ENCODE measurements around the gene MYCBPAP.

DNA sequence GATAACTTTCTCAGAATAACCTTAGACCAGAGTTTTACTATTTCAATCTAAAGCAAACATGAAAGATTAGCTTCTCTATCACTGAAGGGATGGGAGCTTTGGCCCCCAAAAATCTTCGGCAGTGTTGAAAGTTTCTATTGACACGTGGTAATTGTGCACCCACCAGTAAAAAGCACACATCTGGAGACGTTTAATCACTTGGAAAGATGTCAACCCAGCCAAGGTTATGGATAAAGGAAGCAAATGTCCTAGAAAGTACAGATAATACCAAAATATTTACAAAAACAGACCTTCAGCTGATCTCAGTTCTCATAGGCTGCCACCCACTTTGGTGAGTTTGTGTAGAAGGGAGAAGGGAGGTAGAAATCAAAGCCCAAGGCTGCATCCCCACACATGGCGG is 5.3 kb downstream of the MYCBPAP start:
- TF ChIP-seq, protein P1, sequence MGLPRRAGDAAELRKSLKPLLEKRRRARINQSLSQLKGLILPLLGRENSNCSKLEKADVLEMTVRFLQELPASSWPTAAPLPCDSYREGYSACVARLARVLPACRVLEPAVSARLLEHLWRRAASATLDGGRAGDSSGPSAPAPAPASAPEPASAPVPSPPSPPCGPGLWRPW (IDR thresholded peaks at IDR 0.05), result no peak
- TF ChIP-seq RAD21 (conservative IDR thresholded peaks at IDR 0.05 in 1 of 2, IDR thresholded peaks at IDR 0.05 in 1 of 2), result no peak
- TF ChIP-seq, protein P2, sequence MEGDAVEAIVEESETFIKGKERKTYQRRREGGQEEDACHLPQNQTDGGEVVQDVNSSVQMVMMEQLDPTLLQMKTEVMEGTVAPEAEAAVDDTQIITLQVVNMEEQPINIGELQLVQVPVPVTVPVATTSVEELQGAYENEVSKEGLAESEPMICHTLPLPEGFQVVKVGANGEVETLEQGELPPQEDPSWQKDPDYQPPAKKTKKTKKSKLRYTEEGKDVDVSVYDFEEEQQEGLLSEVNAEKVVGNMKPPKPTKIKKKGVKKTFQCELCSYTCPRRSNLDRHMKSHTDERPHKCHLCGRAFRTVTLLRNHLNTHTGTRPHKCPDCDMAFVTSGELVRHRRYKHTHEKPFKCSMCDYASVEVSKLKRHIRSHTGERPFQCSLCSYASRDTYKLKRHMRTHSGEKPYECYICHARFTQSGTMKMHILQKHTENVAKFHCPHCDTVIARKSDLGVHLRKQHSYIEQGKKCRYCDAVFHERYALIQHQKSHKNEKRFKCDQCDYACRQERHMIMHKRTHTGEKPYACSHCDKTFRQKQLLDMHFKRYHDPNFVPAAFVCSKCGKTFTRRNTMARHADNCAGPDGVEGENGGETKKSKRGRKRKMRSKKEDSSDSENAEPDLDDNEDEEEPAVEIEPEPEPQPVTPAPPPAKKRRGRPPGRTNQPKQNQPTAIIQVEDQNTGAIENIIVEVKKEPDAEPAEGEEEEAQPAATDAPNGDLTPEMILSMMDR (IDR thresholded peaks at IDR 0.05), result no peak
- TF ChIP-seq, protein P3, sequence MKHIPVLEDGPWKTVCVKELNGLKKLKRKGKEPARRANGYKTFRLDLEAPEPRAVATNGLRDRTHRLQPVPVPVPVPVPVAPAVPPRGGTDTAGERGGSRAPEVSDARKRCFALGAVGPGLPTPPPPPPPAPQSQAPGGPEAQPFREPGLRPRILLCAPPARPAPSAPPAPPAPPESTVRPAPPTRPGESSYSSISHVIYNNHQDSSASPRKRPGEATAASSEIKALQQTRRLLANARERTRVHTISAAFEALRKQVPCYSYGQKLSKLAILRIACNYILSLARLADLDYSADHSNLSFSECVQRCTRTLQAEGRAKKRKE (CRISPR knock-in tag; IDR thresholded peaks at IDR 0.05; ENCODE audit: low read depth), result no peak
- no peak for TF ChIP-seq HDAC2 (IDR thresholded peaks at IDR 0.05)
- TF ChIP-seq MAZ (IDR thresholded peaks at IDR 0.05; ENCODE audit: borderline replicate concordance, low read depth, low read length), result no peak
- no peak for TF ChIP-seq RNF2 (IDR thresholded peaks at IDR 0.05; ENCODE audit: borderline replicate concordance, low read depth)
- TF ChIP-seq, protein P4, sequence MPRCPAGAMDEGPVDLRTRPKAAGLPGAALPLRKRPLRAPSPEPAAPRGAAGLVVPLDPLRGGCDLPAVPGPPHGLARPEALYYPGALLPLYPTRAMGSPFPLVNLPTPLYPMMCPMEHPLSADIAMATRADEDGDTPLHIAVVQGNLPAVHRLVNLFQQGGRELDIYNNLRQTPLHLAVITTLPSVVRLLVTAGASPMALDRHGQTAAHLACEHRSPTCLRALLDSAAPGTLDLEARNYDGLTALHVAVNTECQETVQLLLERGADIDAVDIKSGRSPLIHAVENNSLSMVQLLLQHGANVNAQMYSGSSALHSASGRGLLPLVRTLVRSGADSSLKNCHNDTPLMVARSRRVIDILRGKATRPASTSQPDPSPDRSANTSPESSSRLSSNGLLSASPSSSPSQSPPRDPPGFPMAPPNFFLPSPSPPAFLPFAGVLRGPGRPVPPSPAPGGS (IDR thresholded peaks at IDR 0.05), result no peak
- TF ChIP-seq, protein P5, sequence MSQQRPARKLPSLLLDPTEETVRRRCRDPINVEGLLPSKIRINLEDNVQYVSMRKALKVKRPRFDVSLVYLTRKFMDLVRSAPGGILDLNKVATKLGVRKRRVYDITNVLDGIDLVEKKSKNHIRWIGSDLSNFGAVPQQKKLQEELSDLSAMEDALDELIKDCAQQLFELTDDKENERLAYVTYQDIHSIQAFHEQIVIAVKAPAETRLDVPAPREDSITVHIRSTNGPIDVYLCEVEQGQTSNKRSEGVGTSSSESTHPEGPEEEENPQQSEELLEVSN (IDR thresholded peaks at IDR 0.05; ENCODE audit: borderline replicate concordance, low read depth), result no peak
- TF ChIP-seq POLR2A (IDR thresholded peaks at IDR 0.05; ENCODE audit: low read length), result no peak
- TF ChIP-seq CBX8 (IDR thresholded peaks at IDR 0.05), result no peak
- TF ChIP-seq, protein P6, sequence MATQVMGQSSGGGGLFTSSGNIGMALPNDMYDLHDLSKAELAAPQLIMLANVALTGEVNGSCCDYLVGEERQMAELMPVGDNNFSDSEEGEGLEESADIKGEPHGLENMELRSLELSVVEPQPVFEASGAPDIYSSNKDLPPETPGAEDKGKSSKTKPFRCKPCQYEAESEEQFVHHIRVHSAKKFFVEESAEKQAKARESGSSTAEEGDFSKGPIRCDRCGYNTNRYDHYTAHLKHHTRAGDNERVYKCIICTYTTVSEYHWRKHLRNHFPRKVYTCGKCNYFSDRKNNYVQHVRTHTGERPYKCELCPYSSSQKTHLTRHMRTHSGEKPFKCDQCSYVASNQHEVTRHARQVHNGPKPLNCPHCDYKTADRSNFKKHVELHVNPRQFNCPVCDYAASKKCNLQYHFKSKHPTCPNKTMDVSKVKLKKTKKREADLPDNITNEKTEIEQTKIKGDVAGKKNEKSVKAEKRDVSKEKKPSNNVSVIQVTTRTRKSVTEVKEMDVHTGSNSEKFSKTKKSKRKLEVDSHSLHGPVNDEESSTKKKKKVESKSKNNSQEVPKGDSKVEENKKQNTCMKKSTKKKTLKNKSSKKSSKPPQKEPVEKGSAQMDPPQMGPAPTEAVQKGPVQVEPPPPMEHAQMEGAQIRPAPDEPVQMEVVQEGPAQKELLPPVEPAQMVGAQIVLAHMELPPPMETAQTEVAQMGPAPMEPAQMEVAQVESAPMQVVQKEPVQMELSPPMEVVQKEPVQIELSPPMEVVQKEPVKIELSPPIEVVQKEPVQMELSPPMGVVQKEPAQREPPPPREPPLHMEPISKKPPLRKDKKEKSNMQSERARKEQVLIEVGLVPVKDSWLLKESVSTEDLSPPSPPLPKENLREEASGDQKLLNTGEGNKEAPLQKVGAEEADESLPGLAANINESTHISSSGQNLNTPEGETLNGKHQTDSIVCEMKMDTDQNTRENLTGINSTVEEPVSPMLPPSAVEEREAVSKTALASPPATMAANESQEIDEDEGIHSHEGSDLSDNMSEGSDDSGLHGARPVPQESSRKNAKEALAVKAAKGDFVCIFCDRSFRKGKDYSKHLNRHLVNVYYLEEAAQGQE (IDR thresholded peaks at IDR 0.05), result no peak

Measured in A549 (cell line).